ENCODE measurements around the gene GOLIM4.

DNA sequence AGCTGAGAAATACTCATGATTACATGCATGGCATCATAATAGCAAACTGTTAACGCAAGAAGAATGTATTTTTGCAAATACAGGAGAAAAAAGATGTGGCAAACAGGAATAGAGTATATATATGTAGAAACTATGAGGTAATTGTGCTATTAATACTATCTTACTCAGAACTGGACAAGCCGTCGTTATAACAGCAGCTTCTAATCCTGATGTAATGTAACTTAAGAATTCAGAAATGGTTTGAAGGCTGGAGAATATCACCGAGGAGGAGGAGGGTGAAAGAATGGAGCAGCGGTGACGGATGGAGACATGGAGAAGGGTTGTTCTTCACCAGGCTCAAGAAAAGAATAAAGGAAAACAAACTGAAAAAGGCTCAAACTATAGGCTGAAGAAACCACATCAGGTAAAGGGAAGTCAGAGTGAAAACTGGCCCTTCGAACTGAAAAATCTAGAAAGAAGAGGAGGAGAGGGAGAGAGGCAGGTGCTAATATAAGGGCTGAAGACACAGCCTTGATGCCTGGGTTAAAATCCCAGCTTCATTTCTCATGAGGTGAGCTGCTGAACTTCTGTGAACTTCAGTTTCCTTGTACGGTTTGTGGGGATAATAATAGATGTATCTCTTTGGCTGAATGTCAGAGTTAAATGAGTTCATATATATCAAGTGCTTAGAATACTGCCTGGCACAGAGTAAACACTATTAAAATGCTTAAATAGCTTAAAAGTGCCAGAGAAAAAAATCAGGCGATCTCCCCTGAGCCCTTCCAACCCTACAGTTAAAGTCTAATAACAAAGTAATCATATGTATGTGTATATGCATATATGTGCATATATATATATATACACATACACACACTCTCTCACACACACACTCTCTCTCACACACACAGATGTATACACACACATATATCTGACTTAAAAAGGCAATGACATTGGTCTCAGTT is 43.9 kb downstream of the GOLIM4 start:
- TF ChIP-seq RAD21 (IDR thresholded peaks at IDR 0.05): no peak
- TF ChIP-seq, protein P1, sequence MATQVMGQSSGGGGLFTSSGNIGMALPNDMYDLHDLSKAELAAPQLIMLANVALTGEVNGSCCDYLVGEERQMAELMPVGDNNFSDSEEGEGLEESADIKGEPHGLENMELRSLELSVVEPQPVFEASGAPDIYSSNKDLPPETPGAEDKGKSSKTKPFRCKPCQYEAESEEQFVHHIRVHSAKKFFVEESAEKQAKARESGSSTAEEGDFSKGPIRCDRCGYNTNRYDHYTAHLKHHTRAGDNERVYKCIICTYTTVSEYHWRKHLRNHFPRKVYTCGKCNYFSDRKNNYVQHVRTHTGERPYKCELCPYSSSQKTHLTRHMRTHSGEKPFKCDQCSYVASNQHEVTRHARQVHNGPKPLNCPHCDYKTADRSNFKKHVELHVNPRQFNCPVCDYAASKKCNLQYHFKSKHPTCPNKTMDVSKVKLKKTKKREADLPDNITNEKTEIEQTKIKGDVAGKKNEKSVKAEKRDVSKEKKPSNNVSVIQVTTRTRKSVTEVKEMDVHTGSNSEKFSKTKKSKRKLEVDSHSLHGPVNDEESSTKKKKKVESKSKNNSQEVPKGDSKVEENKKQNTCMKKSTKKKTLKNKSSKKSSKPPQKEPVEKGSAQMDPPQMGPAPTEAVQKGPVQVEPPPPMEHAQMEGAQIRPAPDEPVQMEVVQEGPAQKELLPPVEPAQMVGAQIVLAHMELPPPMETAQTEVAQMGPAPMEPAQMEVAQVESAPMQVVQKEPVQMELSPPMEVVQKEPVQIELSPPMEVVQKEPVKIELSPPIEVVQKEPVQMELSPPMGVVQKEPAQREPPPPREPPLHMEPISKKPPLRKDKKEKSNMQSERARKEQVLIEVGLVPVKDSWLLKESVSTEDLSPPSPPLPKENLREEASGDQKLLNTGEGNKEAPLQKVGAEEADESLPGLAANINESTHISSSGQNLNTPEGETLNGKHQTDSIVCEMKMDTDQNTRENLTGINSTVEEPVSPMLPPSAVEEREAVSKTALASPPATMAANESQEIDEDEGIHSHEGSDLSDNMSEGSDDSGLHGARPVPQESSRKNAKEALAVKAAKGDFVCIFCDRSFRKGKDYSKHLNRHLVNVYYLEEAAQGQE (IDR thresholded peaks at IDR 0.05): no peak

Data from liver (tissue), 2 donors.